HG03520 (cell line): Measurements from ENCODE around the gene PTPRM.

Experiments used
- ATAC-seq: cut with Tn5 transposase; IDR thresholded peaks from one replicate; pipeline ENCODE4 v1.9.1; 2021; ENCODE audit warnings: mild to moderate bottlenecking, moderate library complexity; ENCODE audit not compliant: unreplicated experiment

Gene PTPRM

DNA sequence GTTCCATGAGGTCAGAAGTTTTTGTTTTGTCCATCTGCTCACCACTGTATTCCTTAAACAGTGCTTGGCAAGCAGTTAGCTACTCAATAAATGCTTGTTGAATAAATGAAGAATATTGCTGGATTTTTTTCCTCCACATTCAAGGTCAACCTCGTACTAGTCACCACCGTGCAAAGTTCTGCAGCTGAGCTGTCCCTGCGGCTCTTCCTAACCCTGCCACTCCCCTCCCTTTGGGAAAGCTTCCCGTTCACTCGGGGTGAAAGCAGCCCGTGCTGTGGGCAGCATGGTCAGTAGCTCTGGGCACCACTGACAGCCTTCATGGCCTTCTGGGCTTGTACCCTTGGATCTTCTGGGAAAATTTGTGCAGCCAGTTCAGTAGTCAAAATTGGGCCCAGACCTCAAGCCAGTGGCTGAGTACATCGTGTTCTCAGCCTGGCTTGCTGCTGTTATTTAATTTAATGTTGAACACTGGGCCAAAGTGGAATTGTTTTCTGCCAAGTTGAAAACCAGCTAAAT lies 572.8 kb downstream of the PTPRM start:
- ATAC-seq, result no peak

DNA sequence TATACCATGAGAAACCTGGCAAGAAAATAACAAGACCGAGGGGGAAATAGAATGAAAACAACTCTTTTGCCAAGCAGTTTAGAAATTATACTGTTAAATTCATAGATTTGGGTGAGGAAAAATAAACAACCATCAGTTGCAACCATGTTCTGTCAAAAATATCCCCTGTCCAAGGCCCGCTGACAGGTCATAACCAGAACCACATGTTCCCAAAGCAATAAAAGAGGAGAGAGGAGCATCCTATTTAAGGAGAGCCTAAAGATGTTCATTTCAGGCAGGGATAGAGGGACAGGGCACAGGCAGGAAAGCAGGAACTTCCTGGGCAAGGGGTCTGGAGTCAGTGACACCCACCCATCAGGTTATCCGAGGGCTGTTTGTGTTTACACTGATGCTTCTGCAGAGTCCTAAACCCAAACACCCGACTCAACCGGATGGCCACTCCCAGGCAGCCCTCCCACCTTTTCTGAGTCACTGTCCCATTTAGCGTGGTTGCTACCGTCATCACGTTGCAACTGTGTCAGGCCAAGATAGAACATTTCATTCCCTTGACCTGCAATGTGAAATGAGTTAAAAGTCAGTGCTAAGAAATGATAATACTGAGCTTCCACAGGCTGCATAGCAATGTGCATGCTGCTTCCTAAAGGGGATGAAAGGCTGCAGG lies 573.9 kb downstream of the PTPRM start:
- no peak for ATAC-seq

DNA sequence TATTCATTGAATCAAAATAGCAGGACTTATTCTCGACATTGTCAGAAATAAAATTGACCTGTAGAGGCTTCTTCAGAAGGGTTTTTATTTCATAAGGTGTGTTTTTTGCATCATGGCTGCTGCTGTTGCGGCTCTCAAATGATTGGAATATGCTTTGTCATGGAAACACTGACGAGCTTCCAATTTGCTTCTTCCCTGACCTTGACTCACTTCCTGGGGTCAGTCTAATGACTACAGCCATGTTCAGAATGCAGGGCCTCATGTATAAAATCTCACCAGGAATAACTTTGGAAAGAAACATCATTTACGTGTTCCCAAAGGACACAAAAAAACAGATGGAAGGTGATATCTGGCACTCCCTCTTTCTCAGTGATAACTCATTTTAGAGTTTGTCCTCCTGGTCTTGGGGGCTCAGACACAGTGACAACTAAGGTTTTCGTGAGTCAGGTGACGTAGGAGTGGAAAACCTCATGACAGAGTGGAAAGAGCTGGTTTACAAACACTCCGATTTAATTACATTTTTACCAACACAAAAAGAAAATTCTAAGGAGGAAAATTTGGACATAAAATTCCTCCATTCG lies 575.1 kb downstream of the PTPRM start:
- ATAC-seq, result no peak

DNA sequence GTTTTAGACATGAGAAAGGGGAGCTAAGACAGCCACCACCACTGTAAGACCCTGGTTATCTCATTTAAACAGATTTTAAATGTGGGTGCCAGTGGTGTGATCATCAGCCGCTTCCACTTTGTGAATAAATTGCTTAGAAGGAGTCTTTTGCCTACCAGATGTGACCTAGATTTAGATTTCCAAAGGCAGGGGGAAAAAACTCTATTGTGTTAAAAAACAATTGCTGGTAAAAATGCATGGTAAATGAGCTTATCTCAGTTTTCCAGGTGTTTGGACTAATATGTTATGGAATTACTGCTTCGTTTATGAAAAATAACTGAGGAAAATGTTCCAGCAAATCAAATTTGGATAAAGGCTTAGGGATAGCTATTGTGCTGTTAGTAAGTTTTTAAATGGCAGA lies 575.8 kb downstream of the PTPRM start:
- no peak for ATAC-seq

DNA sequence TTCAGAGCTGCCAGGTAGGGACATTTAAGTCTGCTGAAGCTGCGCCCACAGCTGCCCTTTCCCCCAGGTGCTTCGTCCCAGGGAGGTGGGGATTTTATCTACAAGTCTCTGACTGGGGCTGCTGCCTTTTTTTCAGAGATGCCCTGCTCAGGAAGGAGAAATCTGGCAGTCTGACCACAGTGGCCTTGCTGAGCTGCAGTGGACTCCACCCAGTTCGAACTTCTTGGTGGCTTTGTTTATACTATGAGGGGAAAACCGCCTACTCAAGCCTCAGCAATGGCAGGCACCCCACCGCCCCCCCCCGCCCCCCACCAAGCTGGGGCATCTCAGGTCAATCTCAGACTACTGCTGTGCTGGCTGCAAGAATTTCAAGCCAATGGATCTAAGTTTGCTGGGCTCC lies 584.1 kb downstream of the PTPRM start:
- ATAC-seq, result no peak

DNA sequence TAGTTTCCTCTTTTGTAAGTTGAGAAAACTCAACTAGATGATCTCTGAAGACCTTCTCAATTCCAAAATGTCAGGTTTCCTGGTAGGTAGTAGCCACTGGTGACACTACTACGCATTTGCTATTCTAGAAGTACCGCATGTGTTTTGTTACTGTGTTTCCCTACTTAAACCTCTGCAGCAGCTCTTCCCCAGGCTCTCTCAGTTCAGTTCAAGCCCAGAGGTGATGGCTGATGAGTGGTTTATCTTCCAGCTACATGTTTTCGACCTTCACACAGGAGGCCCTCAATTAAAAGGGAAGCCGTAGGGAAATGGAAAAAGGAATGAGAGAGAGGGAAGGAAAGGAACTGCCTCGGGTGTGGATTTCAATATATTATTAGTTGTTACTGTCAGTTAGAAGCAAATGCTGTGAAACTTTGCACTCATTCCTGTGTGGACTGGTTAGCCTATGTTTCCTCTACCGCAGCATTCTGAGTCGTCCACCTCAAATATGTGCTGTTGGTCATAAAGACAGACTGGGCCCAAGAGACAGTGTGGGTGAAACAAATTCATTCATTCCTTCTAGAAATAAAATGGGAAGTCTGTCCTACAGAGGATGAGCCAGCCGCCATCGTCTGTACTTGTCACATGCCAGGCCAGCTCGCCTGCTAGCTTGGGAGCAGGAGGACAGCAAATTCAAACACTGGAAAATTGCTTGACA lies 586.9 kb downstream of the PTPRM start:
- ATAC-seq, result no peak

DNA sequence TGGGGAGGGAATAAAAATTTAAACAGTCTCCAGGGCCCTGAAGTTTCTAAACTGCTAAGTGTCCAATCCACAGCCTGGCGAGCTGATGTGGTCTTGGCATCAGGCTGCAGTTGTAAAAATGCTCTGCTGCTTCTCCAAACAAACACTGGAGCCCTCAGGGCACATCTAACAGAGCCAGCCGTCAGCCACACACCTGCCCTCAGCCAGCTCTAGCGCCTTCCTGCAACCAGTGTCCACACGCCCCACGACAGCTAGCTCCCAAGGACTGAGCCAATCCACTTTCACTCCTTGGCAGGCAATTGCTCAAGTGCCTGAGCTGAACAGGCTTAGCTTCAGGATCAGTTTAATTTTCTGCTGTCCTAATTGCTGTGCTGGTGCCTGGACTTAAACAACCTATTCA lies 595.7 kb downstream of the PTPRM start:
- ATAC-seq, result no peak

DNA sequence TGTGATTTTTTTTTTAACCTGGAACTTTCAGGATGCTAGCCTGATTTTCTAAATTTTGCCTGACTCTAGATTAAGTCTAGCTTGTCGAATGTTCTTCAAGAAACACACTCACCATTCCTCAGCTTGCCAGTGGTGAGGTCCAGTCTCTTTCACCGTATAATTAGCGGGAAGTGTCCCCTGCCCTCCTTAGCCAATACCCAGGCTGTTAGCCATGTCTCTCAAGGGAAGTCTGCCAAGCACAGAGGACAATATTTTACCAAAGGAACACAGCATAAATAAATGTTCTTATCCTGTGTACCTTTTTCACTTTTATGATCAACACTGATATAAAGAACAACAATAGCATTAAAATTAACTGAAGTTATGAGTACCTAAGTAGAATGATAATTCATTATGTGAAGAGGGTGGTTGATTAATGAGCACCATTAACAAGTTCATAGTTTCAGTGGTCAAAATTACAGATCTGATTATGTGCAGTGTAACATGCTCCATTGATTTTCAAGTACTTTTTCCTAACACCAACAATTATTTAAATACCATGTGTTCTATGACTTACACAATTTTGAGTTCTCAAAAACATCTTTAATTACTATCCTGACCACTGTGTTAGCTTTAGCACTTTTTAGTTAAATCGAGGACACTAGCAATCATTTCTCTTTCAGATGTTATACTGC lies 596.3 kb downstream of the PTPRM start:
- ATAC-seq, result no peak

DNA sequence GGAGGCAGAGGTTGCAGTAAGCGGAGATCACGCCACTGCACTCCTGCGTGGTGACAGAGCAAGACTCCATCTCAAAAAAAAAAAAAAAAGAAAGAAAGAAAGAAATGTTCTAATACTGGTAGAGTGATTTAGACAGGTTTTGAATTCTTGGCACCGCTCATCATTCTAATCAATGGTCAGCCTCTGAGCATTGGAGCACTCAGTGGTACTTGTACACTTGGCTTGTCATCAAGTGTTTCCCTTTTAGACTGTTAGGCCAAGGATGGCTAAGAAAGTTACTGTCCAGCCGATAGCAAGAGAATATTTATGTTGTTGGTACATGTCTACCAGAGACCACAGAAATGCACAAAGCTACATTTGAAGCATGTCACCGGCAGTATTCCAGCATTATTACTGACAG lies 598.0 kb downstream of the PTPRM start:
- ATAC-seq, result no peak

DNA sequence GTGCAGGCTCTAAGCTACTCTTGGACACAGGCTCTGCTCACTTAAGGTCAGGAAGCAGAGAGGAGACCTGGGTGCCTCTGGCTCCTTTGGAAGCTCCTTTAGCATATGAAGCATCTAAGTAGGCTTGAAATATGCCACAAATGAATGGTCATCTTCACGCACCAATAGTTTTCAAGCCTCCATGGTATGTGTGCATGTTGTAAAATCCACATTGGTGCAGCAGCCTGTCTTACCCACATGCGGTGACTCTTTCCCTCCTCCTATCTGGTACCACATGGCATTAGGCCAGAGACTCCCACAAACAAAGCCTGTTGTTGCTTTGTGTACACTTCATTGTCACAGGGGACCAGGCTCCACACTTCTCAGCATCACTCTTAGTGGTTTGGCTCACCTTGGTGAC lies 599.9 kb downstream of the PTPRM start:
- no peak for ATAC-seq

DNA sequence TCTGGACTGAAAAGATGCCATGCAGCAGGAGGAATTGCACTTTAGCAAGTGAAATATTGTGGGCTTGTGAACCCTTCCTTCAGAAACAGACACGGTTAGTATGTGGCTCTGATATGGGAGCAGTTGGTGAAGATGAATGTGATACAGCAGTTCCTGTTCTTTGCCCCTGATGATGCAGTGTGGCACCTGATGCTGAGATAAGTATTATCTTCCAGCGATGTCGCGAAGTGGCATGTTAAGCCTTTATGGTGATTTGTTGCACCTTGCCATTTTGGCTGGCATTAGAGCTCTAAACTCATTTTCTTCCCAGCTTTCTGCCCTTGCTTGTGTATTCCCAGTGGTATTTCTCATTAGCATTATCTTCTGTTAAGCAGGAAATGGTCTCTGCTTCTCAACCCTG lies 600.6 kb downstream of the PTPRM start:
- ATAC-seq, result no peak

DNA sequence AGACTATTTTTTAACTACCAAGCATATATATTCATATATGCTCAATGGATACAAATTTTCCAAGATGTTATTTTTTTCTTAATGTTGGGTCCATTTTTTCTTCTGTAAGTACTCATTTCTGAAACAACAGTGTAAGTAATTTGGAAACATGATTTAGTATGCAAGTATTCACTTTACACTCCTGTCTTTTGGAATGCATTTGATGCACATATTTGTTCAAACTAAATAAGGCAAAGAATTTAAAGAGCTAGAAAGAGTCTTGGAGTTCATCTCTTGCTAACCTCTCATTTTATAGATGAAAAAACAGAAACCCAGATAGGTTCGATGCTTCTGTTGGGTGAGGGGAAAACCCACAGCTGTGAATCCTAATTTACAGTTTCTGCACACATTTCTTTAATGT lies 602.6 kb downstream of the PTPRM start:
- no peak for ATAC-seq

DNA sequence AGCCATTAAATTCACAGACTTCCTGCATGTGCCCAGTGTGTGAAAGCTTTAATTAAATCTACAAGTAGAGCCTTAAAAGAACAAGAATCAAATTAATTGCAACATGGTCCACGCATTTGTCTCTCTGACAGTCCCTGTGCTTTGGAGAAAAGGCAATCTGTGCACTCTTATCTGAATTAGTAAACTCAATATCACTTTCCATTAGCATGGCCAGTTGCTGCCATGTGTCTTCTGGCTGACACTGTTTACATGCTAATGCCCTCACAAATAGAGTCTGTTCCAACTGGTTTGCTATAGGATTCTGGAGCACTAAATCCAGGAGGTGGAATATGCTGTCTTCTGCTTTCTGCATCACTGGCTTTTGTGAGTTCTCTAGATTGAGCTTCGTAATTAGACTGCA lies 607.7 kb downstream of the PTPRM start:
- no peak for ATAC-seq

DNA sequence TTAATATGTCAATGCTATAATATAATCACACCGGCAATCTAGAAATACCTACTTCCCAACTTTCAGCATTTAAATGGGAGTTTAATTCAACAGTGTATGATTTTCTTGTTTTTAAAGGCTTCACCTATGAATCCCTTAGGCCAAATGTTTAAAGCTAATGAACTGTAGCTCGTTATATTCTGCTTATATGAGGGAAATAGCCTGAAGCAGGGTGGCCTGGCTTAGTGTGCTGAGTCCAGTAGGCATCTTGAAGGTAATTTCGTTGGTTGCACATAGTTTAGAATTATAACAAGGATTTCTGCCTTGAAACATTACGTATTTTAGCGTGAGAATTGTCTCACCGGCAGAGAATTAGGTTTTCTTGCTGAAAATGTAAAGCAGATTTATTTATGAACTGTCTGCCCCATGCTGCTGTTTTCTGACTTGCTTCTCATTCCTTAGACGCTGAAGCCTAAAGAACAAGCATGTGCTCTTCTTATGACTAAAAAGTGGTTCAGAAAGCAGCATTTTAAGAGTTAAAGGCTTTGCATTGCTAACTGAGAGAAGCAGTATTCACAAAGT lies 608.5 kb downstream of the PTPRM start:
- no peak for ATAC-seq

DNA sequence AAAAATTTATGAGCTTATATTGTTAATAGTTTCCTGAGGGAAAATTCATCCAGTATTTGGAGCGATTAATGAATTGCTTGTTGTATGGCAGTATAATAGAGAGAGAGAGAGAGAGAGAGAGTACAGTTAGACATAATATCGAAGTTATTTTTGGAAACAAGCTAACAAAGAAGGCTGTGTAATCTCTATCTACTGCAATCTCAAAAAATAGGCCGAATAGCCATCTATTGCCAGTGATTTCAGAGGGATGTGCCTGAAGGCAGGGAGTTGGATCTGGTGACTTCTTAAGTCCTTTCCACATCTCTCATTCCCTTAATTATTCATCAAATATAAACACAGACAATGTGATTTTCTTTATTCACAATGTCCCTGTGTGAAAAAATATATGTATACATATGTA lies 609.0 kb downstream of the PTPRM start:
- ATAC-seq, result no peak

DNA sequence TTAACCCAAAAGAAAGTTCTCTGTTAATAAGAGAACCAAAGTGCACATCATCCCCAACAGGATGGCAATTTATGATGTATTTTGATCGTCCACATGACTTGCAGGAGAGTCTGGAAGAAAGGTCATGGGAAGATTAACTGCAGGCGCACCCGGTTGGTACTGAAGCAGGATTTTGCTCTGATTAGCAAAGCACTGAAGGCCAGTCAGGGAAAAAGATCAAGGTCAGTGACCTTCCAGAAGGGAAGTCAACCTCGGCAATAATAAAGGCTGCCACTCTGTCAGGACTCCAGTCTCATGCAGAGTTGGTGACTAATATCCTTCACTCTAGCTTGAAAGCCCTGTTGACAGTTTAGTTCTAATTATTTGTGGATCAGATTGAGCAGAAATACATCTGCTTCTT lies 609.4 kb downstream of the PTPRM start:
- no peak for ATAC-seq

DNA sequence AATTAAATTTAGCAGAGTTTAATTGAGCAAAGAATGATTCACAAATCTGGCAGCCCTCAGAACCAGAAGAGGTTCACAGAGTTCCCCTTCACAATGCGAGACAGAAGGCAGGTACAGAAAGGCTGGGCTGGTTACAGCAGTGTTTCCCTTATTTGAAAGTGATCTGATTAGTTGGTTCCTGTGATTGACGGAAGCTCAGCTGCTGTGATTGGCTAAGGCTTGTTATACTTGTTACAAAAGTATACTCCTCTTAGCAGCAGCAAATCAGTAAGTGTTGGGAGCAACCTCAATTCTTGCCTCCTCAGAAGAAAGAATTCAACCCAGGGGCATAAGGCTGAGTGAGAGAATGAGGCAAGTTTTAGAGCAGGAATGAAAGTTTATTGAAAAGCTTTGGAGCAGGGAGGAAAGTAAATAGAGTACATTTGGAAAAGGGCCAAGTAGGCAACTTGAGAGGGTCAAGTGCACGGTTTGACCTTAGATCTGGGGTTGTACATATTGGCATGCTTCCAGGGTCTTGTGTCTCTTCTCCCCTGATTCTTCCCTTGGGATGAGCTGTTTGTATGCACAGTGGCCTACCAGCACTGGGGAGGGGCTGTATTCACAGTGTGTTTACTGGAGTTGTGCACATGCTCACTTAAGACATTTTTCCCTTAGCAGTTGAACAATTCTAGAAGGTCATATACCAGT lies 610.4 kb downstream of the PTPRM start:
- ATAC-seq, result no peak

DNA sequence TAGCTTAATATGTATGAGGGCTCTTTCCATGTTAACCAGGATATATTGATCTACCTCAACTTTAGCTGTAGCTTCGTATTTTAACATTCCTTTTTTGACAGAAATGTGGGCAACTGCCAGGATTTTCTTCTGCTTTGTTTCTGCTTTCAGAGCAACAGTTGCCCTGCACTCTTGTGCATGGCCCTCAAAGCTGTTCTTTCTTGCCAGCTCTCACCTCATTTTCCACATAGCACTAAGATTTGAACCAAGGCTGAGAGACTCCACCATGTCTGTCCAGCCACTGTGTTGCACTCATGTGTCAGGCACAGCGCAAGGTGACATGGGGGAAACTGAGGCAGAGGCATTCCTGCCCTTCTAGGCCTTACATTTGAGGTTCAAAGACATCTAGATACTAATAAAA lies 619.3 kb downstream of the PTPRM start:
- no peak for ATAC-seq

DNA sequence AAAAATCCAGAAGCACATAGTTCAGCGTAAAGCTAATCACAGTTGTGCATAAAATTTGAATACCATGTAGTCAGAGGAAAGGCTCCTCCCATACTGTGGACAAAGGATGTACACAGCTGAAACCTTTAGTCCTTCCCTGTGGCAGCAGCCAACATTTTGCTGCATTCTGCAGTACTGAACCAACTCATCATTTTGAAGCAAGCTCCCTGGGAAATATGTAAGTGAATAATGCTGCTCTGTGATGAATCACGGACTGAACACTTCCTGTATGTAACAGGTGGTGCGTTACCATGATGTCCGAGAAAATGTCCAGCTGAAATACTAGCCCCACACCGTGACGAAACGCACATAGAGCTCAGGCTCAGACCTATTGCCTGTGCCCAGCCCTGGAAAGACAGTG lies 621.1 kb downstream of the PTPRM start:
- ATAC-seq, result no peak

DNA sequence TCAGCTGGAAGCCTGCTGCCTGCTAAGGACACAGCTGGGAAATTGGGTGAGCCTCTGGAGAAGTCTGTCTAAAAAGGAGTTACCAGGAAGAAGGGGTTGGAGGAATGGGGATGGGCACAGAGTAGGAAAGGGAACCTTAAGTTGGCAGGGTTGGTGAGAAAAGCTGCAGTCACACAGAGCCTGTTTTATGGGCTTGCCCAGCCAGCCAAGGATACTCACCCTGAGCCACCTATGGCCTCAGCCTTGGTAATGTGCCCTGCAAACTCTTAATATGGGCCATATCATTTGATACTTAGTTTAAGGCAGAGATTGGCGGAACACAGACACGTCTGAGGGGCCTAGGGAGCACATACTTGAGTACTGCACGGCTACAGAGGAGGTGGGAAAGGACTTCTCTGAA lies 623.9 kb downstream of the PTPRM start:
- no peak for ATAC-seq

DNA sequence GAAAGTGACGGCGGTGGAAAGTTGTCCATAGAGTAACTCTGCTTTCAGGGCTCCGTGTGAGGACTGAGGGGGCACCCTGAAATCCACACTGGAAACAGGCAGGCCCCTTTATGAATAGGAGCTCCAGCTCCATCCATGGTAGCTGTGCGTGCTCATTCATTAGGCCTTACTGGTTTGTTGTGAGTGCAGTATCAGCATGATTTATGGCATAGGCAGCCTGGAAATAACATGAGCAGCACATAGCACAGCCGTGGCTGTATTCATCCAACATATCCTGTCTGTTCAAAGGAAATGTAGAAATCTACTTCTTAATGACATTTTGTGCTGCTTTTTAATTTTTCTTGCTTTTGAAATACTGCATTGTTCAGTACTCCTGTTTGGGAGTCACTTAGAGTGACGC lies 627.3 kb downstream of the PTPRM start:
- ATAC-seq, result no peak
